ENCODE results near the gene INHBE.
"Not testable (repeated sequence)": the region's sequence is repeated elsewhere in the genome, so short reads cannot be mapped to it uniquely, and the experiment has no call there.

INHBE gene

GRCh38 chr12:57454566-57455373 is at the start of gene INHBE:
TSS of gene INHBE (plus strand) at chr12:57455307. CDS start at chr12:57455537, 230 bp downstream.
- no peak for TF ChIP-seq CTCF (IDR thresholded peaks at IDR 0.05)
- H3K9me3 ChIP-seq: no peaks in the 10 kb centered on the region
- H3K27me3 ChIP-seq: peaks cover 25% of the 10 kb centered on the region
- peaks cover 22 to 24% of the 10 kb centered on the region in 2 experiments for H3K4me1 ChIP-seq (ENCODE audit: control insufficient read depth in 1 of 2, insufficient read depth in 1 of 2, low read depth in 1 of 2, low read length in 1 of 2)
- no peaks in the 10 kb centered on the region for H3K36me3 ChIP-seq
- H3K4me3 ChIP-seq (ENCODE audit: low read depth in 1 of 2, low read length in 1 of 2): no peak within 1 kb of the TSS
- H3K27ac ChIP-seq: no peak within 1 kb of the TSS

GRCh38 chr12:57410534-57410933 is 44.6 kb upstream of the INHBE start:
- Histone ChIP-seq H3K36me3 (no peaks in the 10 kb centered on the region), H3K27me3 (no peaks in the 10 kb centered on the region), H3K27ac (no peak overlapping the region), H3K4me1 (ENCODE audit: control insufficient read depth in 1 of 2, insufficient read depth in 1 of 2, low read depth in 1 of 2, low read length in 1 of 2) (no peaks in the 10 kb centered on the region), H3K9me3 (no peaks in the 10 kb centered on the region), H3K4me3 (ENCODE audit: low read depth in 1 of 2, low read length in 1 of 2) (no peak overlapping the region)
- no peak for TF ChIP-seq CTCF (IDR thresholded peaks at IDR 0.05)

GRCh38 chr12:57414160-57414559 is 40.9 kb upstream of the INHBE start:
- H3K27me3 ChIP-seq; H3K4me1 ChIP-seq (ENCODE audit: control insufficient read depth in 1 of 2, insufficient read depth in 1 of 2, low read depth in 1 of 2, low read length in 1 of 2): not testable (repeated sequence)

GRCh38 chr12:57415088-57415487 is 40.0 kb upstream of the INHBE start:
- Histone ChIP-seq H3K9me3 (no peaks in the 10 kb centered on the region), H3K36me3 (peaks cover 4% of the 10 kb centered on the region), H3K4me1 (ENCODE audit: control insufficient read depth in 1 of 2, insufficient read depth in 1 of 2, low read depth in 1 of 2, low read length in 1 of 2) (peaks cover 0 to 4% of the 10 kb centered on the region in 2 experiments), H3K27me3 (no peaks in the 10 kb centered on the region), H3K27ac (no peak overlapping the region), H3K4me3 (ENCODE audit: low read depth in 1 of 2, low read length in 1 of 2) (no peak overlapping the region)
- no peak for TF ChIP-seq CTCF (IDR thresholded peaks at IDR 0.05)

More at GRCh38 chr12:57414160-57414559, 40.9 kb upstream of the INHBE start:
- not testable (repeated sequence) for H3K27ac ChIP-seq; H3K36me3 ChIP-seq; H3K9me3 ChIP-seq; H3K4me3 ChIP-seq (ENCODE audit: low read depth in 1 of 2, low read length in 1 of 2)

- Histone ChIP-seq H3K27ac (peak overlapping the region; percentile 38), H3K4me1 (ENCODE audit: control insufficient read depth in 1 of 2, insufficient read depth in 1 of 2, low read depth in 1 of 2, low read length in 1 of 2) (peaks cover 0 to 4% of the 10 kb centered on the region in 2 experiments), H3K9me3 (no peaks in the 10 kb centered on the region), H3K36me3 (peaks cover 4% of the 10 kb centered on the region), H3K27me3 (no peaks in the 10 kb centered on the region), H3K4me3 (ENCODE audit: low read depth in 1 of 2, low read length in 1 of 2) (no peak overlapping the region)
- no peak for TF ChIP-seq CTCF (IDR thresholded peaks at IDR 0.05)
Observed at GRCh38 chr12:57416039-57416996, 38.8 kb upstream of the INHBE start.

Data from neutrophil (primary cell).